Left ventricle myocardium superior (tissue), 1 donor: ENCODE results near the gene NAP1L1. TPM values are rescaled to one million over a fixed set of nuclear protein-coding genes. Genes with fewer than 3 reads are reported as not detected.
A peak's percentile ranks its signal among the peaks of the same experiment; 100 is the strongest.

Source experiments
- ATAC-seq: fragments of 200-7000 bp; cut with Tn5 transposase; one replicate; pipeline ENCODE4 v1.9.1; 2020; ENCODE audit warnings: mild to moderate bottlenecking, moderate library complexity
- DNase-seq: peaks from one replicate; pipeline ENCODE4 v3.0.0-alpha.2; 2020
- intact Hi-C: fragments of 100-400 bp; cut with micrococcal nuclease; formaldehyde crosslinking; loops from one replicate; pipeline ENCODE4 v1.11.0; 2022
- long read RNA-seq: library from polyadenylated mRNA; unstranded; transcript quantifications from one replicate; pipeline ENCODE4 v2.0.0, GENCODE V29; 2021
- total RNA-seq: library from RNA; stranded (reverse); fragmentation: NEBNext Ultra II Directional; extraction: Animal tissue kit (Norgen Biotek cat#: 25700); gene quantifications from one replicate; pipeline ENCODE4 v1.2.1, GENCODE V29; 2021
- donor health status: DM: no; HTN: yes; CAD: no; lungs with severe emphysema.

Gene NAP1L1, protein sequence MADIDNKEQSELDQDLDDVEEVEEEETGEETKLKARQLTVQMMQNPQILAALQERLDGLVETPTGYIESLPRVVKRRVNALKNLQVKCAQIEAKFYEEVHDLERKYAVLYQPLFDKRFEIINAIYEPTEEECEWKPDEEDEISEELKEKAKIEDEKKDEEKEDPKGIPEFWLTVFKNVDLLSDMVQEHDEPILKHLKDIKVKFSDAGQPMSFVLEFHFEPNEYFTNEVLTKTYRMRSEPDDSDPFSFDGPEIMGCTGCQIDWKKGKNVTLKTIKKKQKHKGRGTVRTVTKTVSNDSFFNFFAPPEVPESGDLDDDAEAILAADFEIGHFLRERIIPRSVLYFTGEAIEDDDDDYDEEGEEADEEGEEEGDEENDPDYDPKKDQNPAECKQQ
- 316 TPM for total RNA-seq
- long read RNA-seq, full-length matches to known transcripts, result 70 of 139 reads
- long read RNA-seq, partial matches to known transcripts, result 30 of 139 reads
- long read RNA-seq, other reads (novel, unspliced or antisense), result 39 of 139 reads

DNA sequence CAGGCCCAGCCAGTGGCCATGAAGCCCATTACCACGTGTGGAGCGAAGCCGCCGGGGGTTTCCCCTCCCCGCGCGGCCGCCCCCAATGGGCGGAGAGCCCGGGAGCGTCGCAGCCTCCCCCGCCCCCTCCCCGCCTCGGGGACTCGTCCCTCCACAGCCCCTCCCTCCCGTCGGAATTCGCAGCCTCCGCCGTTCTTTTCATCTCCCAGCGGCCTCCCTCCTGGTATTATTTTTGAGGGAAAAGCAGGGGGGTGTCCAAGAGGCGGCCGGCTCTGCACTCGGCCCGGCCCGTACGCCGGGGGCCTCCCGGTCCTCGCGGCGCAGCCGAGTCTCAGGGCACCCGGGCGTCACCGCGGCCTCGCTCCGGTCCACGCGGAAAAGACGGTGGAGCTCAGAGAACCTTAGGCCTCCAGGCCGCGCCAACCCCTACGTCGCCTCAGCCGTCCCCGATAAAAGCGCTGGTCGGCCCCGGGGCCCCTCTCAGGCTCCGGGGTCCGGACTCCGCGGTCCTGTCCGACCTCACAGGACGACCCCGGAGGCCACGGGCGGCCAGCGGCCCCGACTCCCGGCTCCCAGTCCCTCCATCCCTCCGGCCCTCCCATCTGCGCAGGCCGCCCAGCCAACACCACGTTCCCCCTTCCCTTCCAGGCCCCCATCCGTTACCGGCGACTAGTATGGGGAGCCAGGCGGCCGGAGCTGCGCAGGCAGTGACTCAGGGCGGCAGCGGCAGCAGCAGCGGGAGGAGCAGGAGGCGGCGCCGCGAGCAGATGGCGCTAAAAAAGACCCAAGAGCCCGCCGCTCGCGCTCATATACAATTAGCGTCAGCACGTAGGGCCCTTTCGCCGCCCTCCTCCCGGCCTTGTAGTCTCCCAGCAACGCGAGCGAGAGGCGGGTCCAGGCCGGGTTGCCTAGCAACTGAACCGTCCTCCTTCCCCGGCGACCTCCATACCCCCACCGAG, at the start of gene NAP1L1:
TSS of gene NAP1L1 (minus strand) at position 782 of the 959 bp plus-strand sequence. CDS start 10,466 bp downstream, outside the sequence.
- intact Hi-C loops, result loop anchor here (10.0 kb wide), 1 partner anchor 261 kb away; the partner anchor contains the start of gene BBS10
- peak; percentile 99 for DNase-seq
- ATAC-seq, result peak; percentile 97

DNA sequence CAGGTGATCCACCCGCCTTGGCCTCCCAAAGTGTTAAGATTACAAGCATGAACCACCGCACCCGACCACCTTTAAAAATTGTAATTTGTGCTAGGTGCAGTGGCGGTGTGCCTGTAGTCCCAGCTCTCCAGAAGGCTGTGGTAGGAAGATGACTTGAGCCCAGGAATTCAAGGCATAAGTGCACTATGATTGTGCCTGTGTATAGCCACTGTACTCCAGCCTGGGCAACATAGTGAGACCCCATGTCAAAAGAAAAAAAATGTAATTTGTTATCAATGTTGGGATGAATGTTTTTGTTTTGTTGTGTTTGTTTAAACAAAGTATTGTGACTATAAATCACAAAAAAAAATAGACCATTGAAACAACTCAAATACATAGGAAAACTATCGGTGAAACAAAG, 43.1 kb upstream of the NAP1L1 start:
- DNase-seq, result no peak
- ATAC-seq, result no peak
- intact Hi-C loops, result no loop called here

DNA sequence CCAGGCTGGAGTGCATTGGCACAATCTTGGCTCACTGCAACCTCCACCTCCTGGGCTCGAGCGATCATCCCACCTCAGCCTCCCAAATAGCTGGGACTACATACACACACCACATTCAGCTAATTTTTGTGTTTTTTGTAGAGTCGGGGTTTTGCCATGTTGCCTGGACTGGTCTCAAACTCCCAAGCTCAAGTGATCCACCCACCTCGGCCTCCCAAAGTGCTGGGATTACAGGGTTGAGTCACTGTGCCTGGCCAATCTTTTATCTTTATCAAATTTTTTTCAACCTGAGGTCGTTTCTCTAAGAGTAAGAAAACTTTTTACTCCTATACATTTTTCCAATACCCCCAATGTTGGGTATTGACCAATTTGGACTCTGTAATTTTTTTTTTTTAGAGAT, 40.0 kb upstream of the NAP1L1 start:
- intact Hi-C loops, result no loop called here
- DNase-seq (no peak), ATAC-seq (no peak)

DNA sequence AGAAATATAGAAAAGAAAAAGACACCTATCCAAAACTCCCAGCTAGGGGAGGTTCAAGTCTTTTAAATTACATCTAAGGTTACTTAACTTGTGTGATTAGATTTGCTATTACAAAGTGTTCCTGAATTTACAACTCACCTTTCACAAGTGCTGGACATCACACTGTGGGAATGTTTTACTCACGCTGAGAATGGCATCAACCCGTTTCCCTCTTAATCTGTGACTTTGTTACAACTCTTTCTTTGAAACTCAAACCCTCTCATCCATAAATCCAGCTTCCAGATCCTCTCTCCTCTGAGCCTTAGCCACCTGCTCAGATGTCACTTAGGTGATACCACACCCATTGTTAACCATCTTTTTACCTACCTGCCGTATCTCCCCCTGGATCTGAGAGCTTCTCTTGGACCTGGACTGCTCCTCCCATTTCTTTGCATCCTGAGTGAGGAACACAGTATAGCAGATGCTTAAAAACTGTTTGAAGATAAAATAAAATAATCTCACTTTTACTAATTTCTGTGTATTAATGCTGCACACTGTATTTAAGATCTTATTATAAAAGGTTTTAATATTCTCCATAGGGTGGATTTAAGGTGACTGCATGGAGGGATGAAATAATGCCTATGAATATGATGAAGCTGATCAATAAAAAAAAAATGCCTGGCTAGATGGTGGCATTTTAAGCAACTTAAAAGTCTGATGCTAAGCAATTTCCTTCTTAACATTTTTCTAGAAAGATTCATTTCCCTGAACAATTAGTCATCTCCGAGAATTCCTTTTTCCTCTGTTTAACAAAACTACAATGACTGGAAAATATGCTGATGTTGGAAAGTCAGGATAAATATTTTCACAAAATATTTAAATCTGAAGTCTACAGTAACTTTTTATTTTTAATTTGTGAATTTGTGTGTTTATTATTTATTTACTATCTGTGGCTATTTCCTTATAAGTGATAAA, 39.1 kb upstream of the NAP1L1 start:
- ATAC-seq (no peak), DNase-seq (no peak)
- intact Hi-C loops, result no loop called here

DNA sequence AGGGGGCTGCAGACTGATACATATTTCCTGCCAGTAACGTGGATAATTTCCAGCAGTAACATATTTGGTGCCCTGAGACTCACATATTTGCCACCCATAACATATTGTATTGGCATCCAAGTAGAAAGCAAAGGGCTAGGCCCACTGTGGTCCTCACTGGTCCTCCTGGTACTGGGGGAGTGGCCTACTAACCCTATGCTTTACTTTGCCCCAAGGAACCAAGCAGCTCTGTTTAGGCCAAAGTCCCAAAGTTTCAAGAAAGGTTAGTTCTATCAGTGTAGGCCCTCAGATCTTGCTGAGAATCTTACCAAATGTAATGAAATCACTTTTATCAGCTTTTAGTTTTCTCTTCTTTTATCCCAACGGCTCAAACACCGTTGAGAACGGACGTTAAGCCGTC, 35.4 kb upstream of the NAP1L1 start:
- DNase-seq, result no peak
- ATAC-seq, result no peak
- intact Hi-C loops, result no loop called here

DNA sequence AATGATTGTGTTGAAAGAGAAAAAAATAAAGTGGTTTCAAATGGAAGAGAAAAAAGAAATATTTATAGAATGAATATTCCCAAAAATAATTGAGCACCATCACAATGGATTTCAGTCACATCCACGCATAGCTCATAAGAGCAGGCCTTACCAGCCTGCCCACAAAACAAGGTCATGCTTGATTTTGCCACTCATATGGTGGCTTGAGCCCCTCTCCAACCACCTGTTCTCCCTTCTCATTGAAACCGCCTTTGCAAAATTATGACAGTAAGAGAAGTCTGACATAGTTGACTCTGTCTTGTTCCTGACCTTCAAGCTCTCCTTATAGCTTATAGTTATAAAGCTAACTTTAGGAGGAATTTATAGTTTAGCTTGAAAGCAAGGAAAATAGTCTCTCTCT, 33.3 kb upstream of the NAP1L1 start:
- no peak for ATAC-seq
- intact Hi-C loops, result no loop called here
- no peak for DNase-seq

DNA sequence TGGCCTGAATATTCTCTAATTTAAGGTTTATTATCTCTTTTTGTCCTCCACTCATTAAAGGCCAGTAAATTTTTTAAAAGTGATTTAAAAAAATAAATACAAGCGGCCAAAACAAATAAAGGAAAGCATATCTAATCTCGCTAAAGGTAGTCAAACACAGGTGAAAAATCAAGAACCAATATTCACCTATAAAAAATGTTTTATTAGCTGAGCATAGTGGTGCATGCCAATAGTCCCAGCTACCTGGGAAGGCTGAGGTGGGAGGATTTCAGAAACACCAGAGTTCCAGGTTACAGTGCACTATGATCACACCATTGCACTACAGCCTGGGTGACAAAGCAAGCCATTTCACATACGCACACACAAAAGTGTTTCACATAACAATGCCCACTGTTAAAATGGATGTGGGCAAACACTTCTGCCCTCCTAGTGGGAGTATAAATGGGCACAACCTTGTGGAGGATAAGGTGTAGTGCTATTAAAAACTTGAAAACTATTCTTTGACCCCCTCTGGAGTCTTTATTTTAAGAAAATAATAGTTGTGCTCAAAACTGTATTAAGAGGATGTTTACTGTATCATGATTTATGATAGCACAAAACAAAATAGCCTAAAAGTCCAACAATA, 32.7 kb upstream of the NAP1L1 start:
- intact Hi-C loops, result no loop called here
- no peak for ATAC-seq

DNA sequence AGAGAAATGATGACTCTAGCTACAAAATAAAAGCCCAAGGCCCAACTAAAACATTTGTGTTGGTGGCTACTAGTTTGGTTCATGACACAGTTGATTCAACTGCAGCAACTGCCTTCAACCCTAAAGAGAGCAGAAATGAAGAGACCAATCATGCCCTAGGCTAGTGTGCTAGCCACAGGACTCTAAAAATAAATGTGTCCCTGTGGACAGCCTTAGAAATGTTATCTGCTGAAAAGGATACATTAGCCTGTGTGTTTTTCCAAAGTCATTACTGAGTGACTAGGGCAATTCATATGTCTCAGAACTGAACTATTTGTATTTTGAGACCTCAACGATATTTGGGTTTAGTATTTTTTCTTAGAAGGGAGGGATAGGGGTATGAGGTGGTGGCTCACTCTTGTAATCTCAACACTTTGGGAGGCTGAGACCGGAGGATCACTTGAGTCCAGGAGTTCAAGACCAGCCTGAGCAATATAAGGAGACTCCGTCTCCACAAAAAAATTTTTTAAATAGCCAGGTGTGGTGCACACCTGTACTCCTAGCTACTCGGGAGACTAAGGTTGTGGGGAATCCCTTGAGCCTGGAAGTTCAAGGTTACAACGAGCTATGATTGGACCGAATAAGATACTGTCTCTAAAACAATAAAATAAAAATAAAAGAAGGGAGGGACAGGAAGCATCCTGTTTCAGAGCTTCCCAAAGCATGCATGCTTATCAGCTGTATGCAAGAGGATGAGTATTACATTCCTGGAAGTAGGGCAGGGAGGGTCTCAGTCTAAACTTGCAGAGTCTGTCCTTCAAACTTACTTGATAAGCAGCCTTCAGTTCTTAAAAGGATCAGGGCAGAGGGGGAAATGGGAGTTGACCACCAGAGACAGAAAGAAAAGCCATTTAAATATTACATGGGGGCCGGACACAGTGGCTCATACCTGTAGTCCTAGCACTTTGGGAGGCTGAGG, 29.6 kb upstream of the NAP1L1 start:
- intact Hi-C loops, result no loop called here
- DNase-seq (no peak), ATAC-seq (peak; percentile 86)

More for the DNA sequence above, 32.7 kb upstream of the NAP1L1 start:
- DNase-seq, result no peak

DNA sequence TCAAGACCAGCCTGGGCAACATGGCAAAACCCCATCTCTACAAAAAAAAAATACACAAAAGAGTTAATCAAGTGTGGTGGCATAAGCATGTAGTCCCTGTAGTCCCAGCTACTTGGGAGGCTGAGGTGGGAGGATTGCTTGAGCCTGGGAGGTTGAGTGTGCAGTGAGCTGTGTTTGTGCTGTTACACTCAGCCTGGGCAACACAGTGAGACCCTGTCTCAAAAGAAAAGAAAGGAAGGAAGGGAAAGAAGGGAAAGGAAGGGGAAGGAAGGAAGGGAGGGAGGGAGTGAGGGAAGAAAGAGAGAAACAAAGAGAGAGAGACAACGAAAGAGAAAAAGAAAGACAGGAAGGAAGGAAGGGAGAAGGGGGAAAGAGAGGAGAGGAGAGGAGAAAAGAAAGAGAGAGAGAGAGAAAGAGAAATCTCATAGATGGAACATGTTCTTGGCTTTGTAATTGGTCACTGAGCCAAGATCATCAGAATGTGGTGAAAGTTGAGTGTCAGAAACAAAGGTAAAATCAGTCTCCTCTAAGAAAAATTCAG, 26.8 kb upstream of the NAP1L1 start:
- intact Hi-C loops, result no loop called here
- DNase-seq (no peak), ATAC-seq (no peak)

DNA sequence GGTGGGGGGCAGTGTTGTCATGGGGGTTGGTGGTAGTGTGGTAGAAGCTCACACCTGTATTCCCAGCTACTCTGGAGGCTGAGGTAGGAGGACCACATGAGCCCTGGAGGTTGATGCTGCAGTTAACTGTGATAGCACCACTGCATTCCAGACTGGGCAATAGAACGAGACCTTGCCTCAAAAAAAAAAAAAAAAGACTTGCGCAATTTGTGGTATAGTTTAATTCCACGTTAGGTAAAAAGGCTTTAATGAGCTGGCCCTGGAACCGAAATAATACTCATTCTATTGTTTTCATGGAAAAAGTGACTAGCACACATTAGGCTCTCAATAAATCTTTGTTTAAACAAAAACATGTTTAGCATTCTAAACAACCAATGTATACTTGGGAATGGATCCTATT, 25.4 kb upstream of the NAP1L1 start:
- intact Hi-C loops, result no loop called here
- ATAC-seq, result no peak
- DNase-seq, result no peak

DNA sequence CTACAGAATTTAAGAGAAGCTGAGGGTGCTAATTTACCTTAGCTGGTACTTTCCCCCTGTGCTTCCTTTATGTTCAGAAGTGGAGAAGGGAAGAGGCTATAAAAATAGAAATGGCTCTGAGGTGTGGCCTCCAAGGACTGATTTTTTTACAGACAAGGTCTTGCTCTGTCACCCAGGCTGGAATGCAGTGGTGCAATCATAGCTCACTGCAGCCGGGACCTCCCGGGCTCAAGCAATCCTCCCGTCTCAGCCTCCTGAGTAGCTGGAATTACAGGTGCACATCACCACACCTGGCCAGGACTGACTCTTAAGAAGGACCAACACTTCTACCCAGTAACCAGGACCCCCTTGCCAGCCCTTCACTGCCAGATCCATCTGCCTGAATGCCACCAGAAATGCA, 23.9 kb upstream of the NAP1L1 start:
- ATAC-seq (no peak), DNase-seq (no peak)
- intact Hi-C loops, result no loop called here

DNA sequence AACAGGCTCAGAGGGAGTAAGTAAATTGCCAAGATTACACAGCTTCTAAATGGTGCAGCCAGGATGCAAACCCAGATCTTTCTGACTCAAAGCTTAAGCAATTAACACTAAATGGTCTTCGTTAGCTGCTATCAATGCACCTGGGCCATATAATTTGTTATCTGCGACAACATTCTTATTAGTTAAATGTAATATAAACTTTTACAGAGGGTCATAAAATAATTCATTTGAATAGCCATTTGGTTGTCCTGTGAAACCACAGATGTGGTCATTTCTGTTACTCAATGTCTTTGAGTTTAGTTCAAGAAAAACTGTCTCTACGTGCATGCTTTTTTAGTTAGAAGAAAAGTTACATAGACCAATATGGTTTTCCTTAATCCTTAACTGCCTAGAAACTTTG, 22.1 kb upstream of the NAP1L1 start:
- ATAC-seq (no peak), DNase-seq (no peak)
- intact Hi-C loops, result no loop called here

DNA sequence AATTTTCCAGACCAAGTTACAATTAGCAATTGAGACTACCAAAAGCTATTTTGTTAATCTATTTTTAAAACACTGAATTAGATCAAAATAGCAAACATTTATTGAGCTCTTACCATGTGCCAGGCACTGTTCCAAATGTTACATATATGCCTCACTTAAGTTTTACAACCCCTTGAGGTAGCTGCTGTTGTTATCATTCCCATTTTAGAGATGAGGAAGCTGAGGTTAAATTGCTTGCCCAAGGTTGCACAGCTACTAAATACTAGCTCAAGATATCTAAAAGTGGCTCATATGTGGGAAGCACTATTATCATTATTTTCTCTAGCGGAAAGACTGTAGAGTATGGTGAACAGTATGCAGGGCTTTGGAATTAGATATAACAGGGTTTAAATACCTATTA, 19.5 kb upstream of the NAP1L1 start:
- ATAC-seq, result no peak
- intact Hi-C loops, result no loop called here
- no peak for DNase-seq

DNA sequence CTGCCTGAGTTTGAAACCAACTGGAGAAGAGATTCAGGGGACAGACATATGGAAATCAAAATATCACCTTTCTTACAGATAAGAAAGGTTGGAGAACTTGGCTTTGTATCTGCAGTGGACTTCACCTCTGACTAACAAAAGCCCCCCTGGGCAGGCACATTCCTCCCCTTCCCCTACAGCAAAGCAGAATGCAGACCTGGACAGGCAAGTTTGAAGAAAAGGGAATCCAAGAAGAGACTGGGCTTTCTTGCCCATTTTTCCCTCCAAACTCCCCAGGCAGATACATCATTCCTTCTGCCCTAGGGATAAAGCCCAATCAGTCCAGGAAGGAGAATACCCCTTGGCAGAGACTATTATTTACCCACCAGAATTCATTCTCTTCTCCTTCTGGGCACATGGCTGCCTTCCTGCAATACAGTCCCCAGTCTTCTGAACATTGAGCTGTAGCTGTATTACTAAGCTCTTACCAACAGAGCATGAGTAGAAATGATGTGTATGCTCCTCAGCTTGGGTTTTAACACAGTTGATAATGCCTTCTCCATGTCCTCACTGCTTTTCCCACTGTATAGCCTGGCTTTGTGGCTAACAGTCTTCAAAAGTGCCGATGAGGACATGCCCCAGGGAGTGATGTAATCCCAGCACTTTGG, 17.4 kb upstream of the NAP1L1 start:
- no peak for ATAC-seq
- intact Hi-C loops, result no loop called here
- no peak for DNase-seq

DNA sequence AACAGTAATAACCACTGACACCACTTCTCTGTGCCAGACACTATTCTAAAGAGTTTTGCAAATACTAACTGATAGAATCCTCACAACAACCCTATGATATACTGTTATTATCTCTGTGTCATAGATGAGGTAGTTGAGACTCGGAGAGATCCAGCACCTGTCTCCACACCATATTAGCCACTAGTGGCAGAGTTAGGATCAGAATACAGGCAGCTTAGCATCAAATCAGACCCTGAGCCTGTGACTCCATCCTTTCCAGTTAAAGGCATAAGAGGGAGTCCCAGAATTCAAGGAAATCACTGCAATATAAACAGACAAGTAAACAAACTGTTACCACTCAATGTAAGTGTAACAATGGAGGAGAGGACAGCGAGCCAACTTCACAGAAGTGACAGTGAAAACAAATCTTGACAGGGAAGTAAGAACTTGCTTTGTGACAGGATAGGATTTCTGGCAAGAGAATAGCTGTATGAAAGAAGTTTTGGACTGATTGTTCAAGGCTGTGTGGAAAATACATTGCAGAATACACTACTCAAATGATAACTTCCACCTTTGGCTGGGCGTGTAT, 11.7 kb upstream of the NAP1L1 start:
- ATAC-seq (no peak), DNase-seq (no peak)
- intact Hi-C loops, result no loop called here

DNA sequence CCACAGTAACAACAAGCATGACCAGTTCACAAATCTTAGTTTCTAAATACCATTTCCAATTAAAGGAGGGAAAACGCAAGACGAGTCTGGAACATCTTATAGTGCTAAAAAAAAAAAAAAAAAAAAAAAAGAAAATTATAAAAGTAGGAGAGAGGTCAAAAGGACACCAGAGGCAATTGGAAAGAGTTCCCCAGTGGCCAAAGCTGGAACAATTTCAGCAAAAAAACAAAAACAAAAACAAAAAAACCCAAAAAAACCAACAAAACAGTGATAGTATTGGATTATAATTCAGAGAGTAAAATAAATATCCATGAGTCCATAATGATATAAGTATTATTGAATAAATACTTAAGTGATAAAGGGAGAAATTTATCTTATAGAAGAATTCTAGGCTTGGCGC, 10.3 kb upstream of the NAP1L1 start:
- ATAC-seq (no peak), DNase-seq (no peak)
- intact Hi-C loops, result no loop called here
